GM18498 (cell line): ENCODE data around the gene TMEM184B.
"Not testable (repeated sequence)": the region's sequence is repeated elsewhere in the genome, so short reads cannot be mapped to it uniquely, and the experiment has no call there.

Source experiments
- ATAC-seq: cut with Tn5 transposase; IDR thresholded peaks from one replicate; pipeline ENCODE4 v1.9.1; 2021; ENCODE audit warnings: mild to moderate bottlenecking, moderate library complexity; ENCODE audit not compliant: unreplicated experiment

The TMEM184B gene

GRCh38 chr22:38249803-38250642 is 22.8 kb downstream of the TMEM184B start:
- no peak for ATAC-seq

- ATAC-seq: no peak
Observed at GRCh38 chr22:38249301-38249700, 23.5 kb downstream of the TMEM184B start.

GRCh38 chr22:38248280-38248679 is 24.5 kb downstream of the TMEM184B start:
- no peak for ATAC-seq

GRCh38 chr22:38247713-38248112 is 25.1 kb downstream of the TMEM184B start:
- ATAC-seq: no peak

- no peak for ATAC-seq
Observed at GRCh38 chr22:38246692-38247091, 26.1 kb downstream of the TMEM184B start.

- ATAC-seq: no peak
Observed at GRCh38 chr22:38246046-38246658, 26.7 kb downstream of the TMEM184B start.

- ATAC-seq: no peak
Observed at GRCh38 chr22:38244106-38244505, 28.7 kb downstream of the TMEM184B start.

- no peak for ATAC-seq
Observed at GRCh38 chr22:38243007-38243765, 29.6 kb downstream of the TMEM184B start.

GRCh38 chr22:38240734-38241252 is 32.0 kb downstream of the TMEM184B start:
- no peak for ATAC-seq

GRCh38 chr22:38239101-38239761 is 33.6 kb downstream of the TMEM184B start:
- no peak for ATAC-seq

- ATAC-seq: no peak
Observed at GRCh38 chr22:38238519-38239071, 34.2 kb downstream of the TMEM184B start.

- no peak for ATAC-seq
Observed at GRCh38 chr22:38236786-38237185, 36.0 kb downstream of the TMEM184B start.

- no peak for ATAC-seq
Observed at GRCh38 chr22:38235240-38235850, 37.5 kb downstream of the TMEM184B start.

- ATAC-seq: not testable (repeated sequence)
Observed at GRCh38 chr22:38233856-38234255, 39.0 kb downstream of the TMEM184B start.

- ATAC-seq: no peak
Observed at GRCh38 chr22:38233427-38233826, 39.4 kb downstream of the TMEM184B start.

GRCh38 chr22:38232196-38232595 is 40.6 kb downstream of the TMEM184B start:
- no peak for ATAC-seq

GRCh38 chr22:38230916-38231315 is 41.9 kb downstream of the TMEM184B start:
- ATAC-seq: no peak

GRCh38 chr22:38230108-38230825 is 42.5 kb downstream of the TMEM184B start:
- ATAC-seq: no peak
